GM19463 (cell line): ENCODE results near the gene KCNK5.

Source experiments
- ATAC-seq: cut with Tn5 transposase; IDR thresholded peaks from one replicate; pipeline ENCODE4 v1.9.1; 2021; ENCODE audit warnings: mild to moderate bottlenecking, moderate library complexity; ENCODE audit not compliant: unreplicated experiment

The KCNK5 gene

DNA sequence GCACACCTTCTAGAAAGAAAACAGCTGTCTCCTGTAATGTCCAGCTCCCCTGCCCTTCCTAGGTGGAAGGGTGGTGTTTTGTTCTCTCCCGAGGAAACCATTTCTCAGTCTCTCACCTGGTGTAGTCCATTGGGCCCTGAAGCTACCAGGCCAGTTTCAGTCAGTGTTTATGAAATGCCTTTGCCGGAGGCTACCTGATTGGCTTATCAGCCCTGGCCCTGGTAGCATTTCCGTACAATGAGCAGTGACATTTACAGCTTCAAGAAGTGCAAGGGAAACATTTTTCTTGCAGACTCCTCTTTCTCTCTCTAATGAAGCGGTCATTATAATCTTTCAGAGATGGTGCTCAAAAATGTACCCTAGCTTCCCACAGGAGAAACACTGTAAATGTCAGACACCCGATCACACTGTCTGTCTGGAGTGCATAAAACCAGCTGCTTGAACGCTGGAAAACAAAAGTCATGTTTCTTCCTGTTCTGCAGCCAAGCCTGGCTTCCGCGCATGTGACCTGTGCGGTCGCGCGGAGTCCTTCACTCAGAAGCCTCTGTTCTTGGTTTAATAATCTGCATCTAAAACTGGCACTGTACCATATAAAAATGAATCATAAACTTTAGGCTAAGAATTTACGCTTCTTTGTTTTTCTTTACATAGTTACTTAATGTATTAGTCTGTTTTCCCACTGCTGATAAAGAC is 85.9 kb downstream of the KCNK5 start:
- ATAC-seq: no peak

DNA sequence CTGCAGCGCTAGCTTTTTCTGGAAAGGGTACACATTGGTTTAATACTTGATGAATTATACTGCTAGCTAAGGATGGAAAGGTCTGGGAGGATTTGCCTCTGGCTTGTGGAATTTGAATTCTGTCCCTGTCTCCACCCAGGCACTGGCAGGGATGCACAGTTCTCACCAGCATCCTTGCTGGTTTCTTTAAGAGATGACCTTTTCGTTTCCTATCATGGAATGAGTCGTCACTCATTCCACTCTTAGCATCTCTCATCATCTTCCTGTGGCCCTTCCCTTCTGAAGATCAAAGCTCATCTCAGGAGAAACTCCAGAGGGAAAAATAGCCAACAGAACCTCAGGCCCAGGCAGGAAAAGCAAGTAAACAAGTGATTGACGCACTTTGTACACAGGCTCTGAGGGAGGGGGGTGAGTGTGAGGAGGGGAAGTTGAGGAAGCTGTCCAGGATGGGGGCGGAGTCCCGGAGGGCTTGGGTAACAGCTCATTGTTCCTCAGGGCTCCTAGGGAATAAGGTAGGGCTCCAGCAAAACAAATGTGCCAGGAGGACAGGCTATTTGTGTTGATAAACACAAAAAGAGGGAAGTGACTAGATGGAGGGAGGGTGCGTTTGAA is 88.6 kb downstream of the KCNK5 start:
- no peak for ATAC-seq
